ENCODE measurements around the gene PTCH2.

Gene PTCH2

GRCh38 chr1:44776730-44777068 lies 66.4 kb downstream of the PTCH2 start:
- DNase-seq, result no peak

GRCh38 chr1:44775930-44776729 lies 66.9 kb downstream of the PTCH2 start:
- peak in 1 of 2 experiments; percentile 31 for DNase-seq

DNA sequence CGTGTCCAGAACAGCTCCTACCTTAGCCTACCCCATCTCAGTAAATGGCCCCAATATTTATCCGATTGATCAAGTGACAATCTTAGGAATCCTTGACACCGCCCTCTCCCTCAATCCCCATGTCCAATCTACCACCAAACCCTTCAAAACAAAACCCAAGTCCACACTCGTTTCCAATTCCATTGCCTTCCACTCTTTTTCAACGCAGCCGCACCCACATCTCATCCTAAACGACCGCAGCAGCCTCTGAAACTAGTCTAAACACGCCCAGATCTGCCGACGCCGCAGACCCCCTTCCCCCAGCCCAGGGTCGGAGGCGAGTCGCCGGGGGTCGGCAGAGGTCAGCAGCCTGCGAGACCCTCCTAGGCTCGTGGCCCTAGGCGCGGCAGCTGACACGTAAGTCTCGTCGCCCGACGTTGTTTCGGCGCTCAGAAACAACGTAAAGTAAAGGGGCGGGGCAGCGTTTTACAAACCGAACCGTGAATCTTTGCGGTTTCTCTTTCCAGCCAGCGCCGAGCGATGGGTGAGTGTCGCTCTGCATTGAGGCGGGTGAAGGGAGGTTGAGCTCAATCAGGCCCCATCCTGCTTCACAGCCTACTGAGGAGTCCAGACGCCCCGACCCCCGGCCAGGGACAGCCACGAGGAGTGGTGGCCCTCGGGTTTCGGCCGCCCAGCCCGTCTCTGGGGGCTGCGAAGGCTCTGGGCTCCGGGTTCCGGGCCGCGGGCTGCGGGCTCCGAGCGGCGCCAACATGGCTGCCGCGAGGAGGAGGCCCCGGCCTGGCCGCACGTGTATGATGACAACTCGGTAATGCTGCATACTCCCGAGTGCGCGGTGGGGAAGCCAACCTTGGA lies 67.7 kb downstream of the PTCH2 start, which contains the start of gene RPS8:
Gene RPS8 (plus strand): TSS at position 463 of the 852 bp plus-strand sequence. CDS start 57 bp downstream, at position 520.
- DNase-seq, result peak; percentile 97 to 99
